ENCODE results near the gene LRRC18.

DNA sequence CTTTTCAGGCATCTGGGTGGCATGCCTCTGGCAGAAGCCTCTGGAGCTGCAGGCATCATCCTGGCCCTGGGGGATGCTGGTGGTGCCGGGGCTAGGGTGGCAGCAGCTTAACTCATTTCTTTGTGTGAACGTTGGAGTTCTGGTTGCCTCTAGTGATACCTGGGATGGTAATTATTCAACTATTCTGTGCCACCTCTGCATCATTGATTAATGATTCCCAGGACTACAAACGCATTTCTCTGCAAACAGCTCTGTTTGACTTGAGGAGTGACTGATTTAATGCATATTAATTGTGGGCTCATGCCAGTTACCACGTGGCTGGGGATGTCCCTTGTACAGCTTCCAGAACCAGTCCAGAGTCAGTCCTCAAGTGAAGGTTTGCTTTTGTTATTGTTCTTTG, 55.9 kb downstream of the LRRC18 start:
- TF ChIP-seq SIN3A (IDR thresholded peaks at IDR 0.05; ENCODE audit: low read depth, low read length): no peak
- no peak for TF ChIP-seq CBFB (IDR thresholded peaks at IDR 0.05; ENCODE audit: low read depth)
- TF ChIP-seq EZH2 (IDR thresholded peaks at IDR 0.05; ENCODE audit: borderline replicate concordance, control insufficient read depth, low read depth, low read length): no peak
- TF ChIP-seq, protein P1, sequence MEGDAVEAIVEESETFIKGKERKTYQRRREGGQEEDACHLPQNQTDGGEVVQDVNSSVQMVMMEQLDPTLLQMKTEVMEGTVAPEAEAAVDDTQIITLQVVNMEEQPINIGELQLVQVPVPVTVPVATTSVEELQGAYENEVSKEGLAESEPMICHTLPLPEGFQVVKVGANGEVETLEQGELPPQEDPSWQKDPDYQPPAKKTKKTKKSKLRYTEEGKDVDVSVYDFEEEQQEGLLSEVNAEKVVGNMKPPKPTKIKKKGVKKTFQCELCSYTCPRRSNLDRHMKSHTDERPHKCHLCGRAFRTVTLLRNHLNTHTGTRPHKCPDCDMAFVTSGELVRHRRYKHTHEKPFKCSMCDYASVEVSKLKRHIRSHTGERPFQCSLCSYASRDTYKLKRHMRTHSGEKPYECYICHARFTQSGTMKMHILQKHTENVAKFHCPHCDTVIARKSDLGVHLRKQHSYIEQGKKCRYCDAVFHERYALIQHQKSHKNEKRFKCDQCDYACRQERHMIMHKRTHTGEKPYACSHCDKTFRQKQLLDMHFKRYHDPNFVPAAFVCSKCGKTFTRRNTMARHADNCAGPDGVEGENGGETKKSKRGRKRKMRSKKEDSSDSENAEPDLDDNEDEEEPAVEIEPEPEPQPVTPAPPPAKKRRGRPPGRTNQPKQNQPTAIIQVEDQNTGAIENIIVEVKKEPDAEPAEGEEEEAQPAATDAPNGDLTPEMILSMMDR (IDR thresholded peaks at IDR 0.05 in 2 of 3, conservative IDR thresholded peaks at IDR 0.05 in 1 of 3; ENCODE audit: control insufficient read depth in 2 of 3, extremely low read depth in 1 of 3, insufficient read depth in 1 of 3, low read depth in 3 of 3, low read length in 3 of 3): no peak
- no peak for TF ChIP-seq SPI1 (IDR thresholded peaks at IDR 0.05; ENCODE audit: borderline replicate concordance, insufficient read depth, low read depth, low read length)
- TF ChIP-seq EP300 (IDR thresholded peaks at IDR 0.05; ENCODE audit: borderline replicate concordance in 1 of 2, control insufficient read depth in 1 of 2, low read depth in 2 of 2, low read length in 2 of 2): no peak
- TF ChIP-seq POLR2A (IDR thresholded peaks at IDR 0.05; ENCODE audit: low read depth, low read length): no peak
- TF ChIP-seq ETV6 (conservative IDR thresholded peaks at IDR 0.05 in 1 of 2, IDR thresholded peaks at IDR 0.05 in 1 of 2; ENCODE audit: borderline replicate concordance in 1 of 2, low read depth in 1 of 2): no peak
- TF ChIP-seq, protein P2, sequence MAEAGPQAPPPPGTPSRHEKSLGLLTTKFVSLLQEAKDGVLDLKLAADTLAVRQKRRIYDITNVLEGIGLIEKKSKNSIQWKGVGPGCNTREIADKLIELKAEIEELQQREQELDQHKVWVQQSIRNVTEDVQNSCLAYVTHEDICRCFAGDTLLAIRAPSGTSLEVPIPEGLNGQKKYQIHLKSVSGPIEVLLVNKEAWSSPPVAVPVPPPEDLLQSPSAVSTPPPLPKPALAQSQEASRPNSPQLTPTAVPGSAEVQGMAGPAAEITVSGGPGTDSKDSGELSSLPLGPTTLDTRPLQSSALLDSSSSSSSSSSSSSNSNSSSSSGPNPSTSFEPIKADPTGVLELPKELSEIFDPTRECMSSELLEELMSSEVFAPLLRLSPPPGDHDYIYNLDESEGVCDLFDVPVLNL (IDR thresholded peaks at IDR 0.05; ENCODE audit: low read depth, low read length): no peak
